OCI-LY7 (cell line): Measurements from ENCODE around the gene CCDC85A. TPM values are rescaled to one million over a fixed set of nuclear protein-coding genes. Genes with fewer than 3 reads are reported as not detected.

Experiments
- BruUV-seq: library from RNA; stranded (reverse); fragments of 400-500 nt; replicated peaks from 2 replicates; lab custom pipeline; 2021; lab: Mats Ljungman, UMichigan
- CTCF ChIA-PET: fragments of 300-600 bp; sonication (Branson Sonifier 250); formaldehyde crosslinking; loops from one replicate; lab custom pipeline; 2022; ENCODE audit warnings: antibody characterized with exemption; ENCODE audit not compliant: unreplicated experiment; lab: Charles Lee
- POLR2A ChIA-PET: fragments of 300-600 bp; sonication (Branson Sonifier 250); formaldehyde crosslinking; loops from one replicate; lab custom pipeline; 2022; ENCODE audit warnings: antibody characterized with exemption; lab: Charles Lee
- DNase-seq: peaks from one replicate; pipeline ENCODE4 v3.0.0-alpha.2; 2015; ENCODE audit warnings: low spot score
- H2AFZ ChIP-seq: fragments of 200-600 bp; sonication (generic), shearing (Covaris generic); 2 replicates; pipeline ENCODE4 v1.6.1; 2014; ENCODE audit warnings: mild to moderate bottlenecking, antibody characterized with exemption, low read length, moderate library complexity
- H3K27ac ChIP-seq: fragments of 200-600 bp; sonication (generic); 2 replicates; pipeline ENCODE4 v1.5.1; 2014; ENCODE audit warnings: mixed run types, low read depth, mild to moderate bottlenecking, moderate library complexity, low read length, inconsistent platforms; ENCODE audit not compliant: poor library complexity, severe bottlenecking
- H3K36me3 ChIP-seq: fragments of 200-600 bp; sonication (generic); 2 replicates; pipeline ENCODE4 v1.6.1; 2014; ENCODE audit warnings: mild to moderate bottlenecking, antibody characterized with exemption, low read length, moderate library complexity, mixed read lengths; ENCODE audit not compliant: insufficient read depth
- H3K4me1 ChIP-seq: fragments of 200-600 bp; sonication (generic); 2 replicates; pipeline ENCODE4 v1.5.1; 2014; ENCODE audit warnings: mild to moderate bottlenecking, low read length; ENCODE audit not compliant: insufficient read depth, poor library complexity, severe bottlenecking
- H3K4me2 ChIP-seq: fragments of 200-600 bp; sonication (generic); 2 replicates; pipeline ENCODE4 v1.6.1; 2014; ENCODE audit warnings: mild to moderate bottlenecking, low read length
- H3K4me3 ChIP-seq: fragments of 200-600 bp; sonication (generic); 2 replicates; pipeline ENCODE4 v1.5.1; 2014; ENCODE audit warnings: mild to moderate bottlenecking, low read depth, low read length; ENCODE audit not compliant: poor library complexity, severe bottlenecking
- H3K79me2 ChIP-seq: fragments of 200-600 bp; sonication (generic); 2 replicates; pipeline ENCODE4 v1.6.1; 2016; ENCODE audit warnings: low read depth, mild to moderate bottlenecking, low read length, moderate library complexity, mixed read lengths; ENCODE audit not compliant: insufficient read depth
- H3K9me2 ChIP-seq: fragments of 200-600 bp; sonication (generic); 2 replicates; pipeline ENCODE4 v1.6.1; 2016; ENCODE audit warnings: mild to moderate bottlenecking, low read length, mixed read lengths; ENCODE audit not compliant: insufficient read depth
- H3K9me3 ChIP-seq: fragments of 200-600 bp; sonication (generic); 2 replicates; pipeline ENCODE4 v1.6.1; 2014; ENCODE audit warnings: mild to moderate bottlenecking, mixed run types, low read length, mixed read lengths
- H4K20me1 ChIP-seq: fragments of 200-600 bp; sonication (generic); 2 replicates; pipeline ENCODE4 v1.6.1; 2014; ENCODE audit warnings: mild to moderate bottlenecking, antibody characterized with exemption, low read length, moderate library complexity, mixed read lengths; ENCODE audit not compliant: insufficient read depth
- CTCF ChIP-seq: fragments of 200-600 bp; sonication (generic); conservative IDR thresholded peaks from 2 replicates; pipeline ENCODE4 v1.5.1; 2014; ENCODE audit warnings: mild to moderate bottlenecking, antibody characterized with exemption, low read length, moderate library complexity, mixed read lengths
- EZH2phosphoT487 ChIP-seq: fragments of 200-600 bp; sonication (generic); IDR thresholded peaks from 2 replicates; pipeline ENCODE4 v1.6.1; 2018; ENCODE audit warnings: low read depth, borderline replicate concordance, mild to moderate bottlenecking, mixed run types, antibody characterized with exemption, low read length, moderate library complexity, mixed read lengths
- intact Hi-C: fragments of 100-400 bp; cut with micrococcal nuclease; formaldehyde crosslinking; loops from one replicate; pipeline ENCODE4 v1.10.0; 2022; ENCODE audit not compliant: unreplicated experiment
- total RNA-seq, 2 experiments: library from RNA; depleted of rRNA in 1 of 2; stranded (reverse); fragments of >200 nt in 1 of 2; shearing (Covaris generic) in 1 of 2; gene quantifications; 2 replicates each; pipeline ENCODE4 v1.2.3, GENCODE V29; 2014 to 2022

CCDC85A gene
- total RNA-seq, 2 experiments from 2014 or later = not detected

- H2AFZ ChIP-seq = no peak overlapping the region
- no TSS peak for BruUV-seq
- no peak for DNase-seq
- TF ChIP-seq CTCF (no peak), EZH2phosphoT487 (no peak)
- H3K27ac ChIP-seq = no peak overlapping the region
- intact Hi-C loops = no loop called here
- ChIA-PET CTCF (no interaction called here), POLR2A (no interaction called here)
- H3K4me3 ChIP-seq = no peak overlapping the region
- H3K79me2 ChIP-seq = no peaks in the 10 kb centered on the region
- H3K9me3 ChIP-seq = no peaks in the 10 kb centered on the region
- no peaks in the 10 kb centered on the region for H3K9me2 ChIP-seq
- H3K4me1 ChIP-seq = no peaks in the 10 kb centered on the region
- H4K20me1 ChIP-seq = no peaks in the 10 kb centered on the region
- no peaks in the 10 kb centered on the region for H3K36me3 ChIP-seq
- H3K4me2 ChIP-seq = no peak overlapping the region
These were observed 150.2 kb downstream of the CCDC85A start for GRCh38 chr2:56333812-56334485.

GRCh38 chr2:56334622-56335021 lies 150.8 kb downstream of the CCDC85A start:
- Histone ChIP-seq H3K79me2 (no peaks in the 10 kb centered on the region), H2AFZ (no peak overlapping the region), H3K4me3 (no peak overlapping the region), H4K20me1 (no peaks in the 10 kb centered on the region), H3K9me3 (no peaks in the 10 kb centered on the region), H3K36me3 (no peaks in the 10 kb centered on the region), H3K4me1 (no peaks in the 10 kb centered on the region), H3K9me2 (no peaks in the 10 kb centered on the region), H3K27ac (no peak overlapping the region), H3K4me2 (no peak overlapping the region)
- TF ChIP-seq CTCF (no peak), EZH2phosphoT487 (no peak)
- DNase-seq = no peak
- ChIA-PET POLR2A (no interaction called here), CTCF (no interaction called here)
- intact Hi-C loops = no loop called here
- no TSS peak for BruUV-seq

GRCh38 chr2:56335101-56335500 lies 151.3 kb downstream of the CCDC85A start:
- TF ChIP-seq EZH2phosphoT487 = no peak
- TF ChIP-seq CTCF = no peak
- no peak overlapping the region for H3K4me3 ChIP-seq
- ChIA-PET POLR2A (no interaction called here), CTCF (no interaction called here)
- intact Hi-C loops = no loop called here
- DNase-seq = no peak
- no peaks in the 10 kb centered on the region for H3K9me2 ChIP-seq
- H3K79me2 ChIP-seq = no peaks in the 10 kb centered on the region
- H3K36me3 ChIP-seq = no peaks in the 10 kb centered on the region
- no TSS peak for BruUV-seq
- no peaks in the 10 kb centered on the region for H3K9me3 ChIP-seq
- H2AFZ ChIP-seq = no peak overlapping the region
- H3K4me2 ChIP-seq = no peak overlapping the region
- no peaks in the 10 kb centered on the region for H3K4me1 ChIP-seq
- no peak overlapping the region for H3K27ac ChIP-seq
- no peaks in the 10 kb centered on the region for H4K20me1 ChIP-seq
